Jurkat, Clone E6-1 (cell line): ENCODE measurements around the gene COL7A1. TPM values are rescaled to one million over a fixed set of nuclear protein-coding genes. Genes with fewer than 3 reads are reported as not detected.

Experiments used
- DNase-seq: peaks from one replicate; pipeline ENCODE4 v3.0.0-alpha.2; 2011; ENCODE audit warnings: low read depth, low spot score
- H3K4me3 ChIP-seq: 2 replicates; pipeline ENCODE4 v1.5.1; 2011; ENCODE audit warnings: mild to moderate bottlenecking, low read length, control low read depth, moderate library complexity
- polyA plus RNA-seq: library from polyadenylated mRNA; unstranded; fragments of >200 nt; gene quantifications from one replicate; pipeline ENCODE4 v1.2.1, GENCODE V29; 2012; ENCODE audit warnings: missing spikeins; ENCODE audit not compliant: insufficient read length, insufficient read depth

Gene COL7A1
- 2.8 TPM for polyA plus RNA-seq

DNA sequence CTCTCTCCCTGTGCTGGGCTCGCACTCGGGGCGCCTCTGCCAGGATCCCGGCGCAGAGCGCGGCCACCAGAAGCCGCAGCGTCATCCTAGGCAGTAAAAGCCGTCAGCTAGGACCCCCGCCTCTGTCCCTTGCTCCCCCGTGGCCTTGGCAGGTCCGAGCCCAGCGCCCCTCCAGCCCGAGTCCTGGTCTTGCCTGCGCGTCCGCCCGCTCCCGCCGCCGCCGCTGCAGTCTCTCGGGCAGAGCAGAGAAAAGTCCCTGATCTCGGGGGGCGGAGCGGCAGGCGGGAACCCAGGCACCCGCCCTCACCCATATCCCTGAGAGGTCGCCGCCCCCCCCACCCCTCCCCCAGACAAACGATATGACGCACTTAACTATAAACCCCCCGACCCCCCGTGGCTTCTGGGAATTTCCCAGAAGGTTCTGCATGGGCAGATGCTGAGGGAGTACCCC is at the start of gene COL7A1:
Gene COL7A1 (minus strand): TSS at position 255 of the 451 bp plus-strand sequence. CDS start 170 bp downstream, at position 85.
- no peak within 1 kb of the TSS for H3K4me3 ChIP-seq
- no peak for DNase-seq

DNA sequence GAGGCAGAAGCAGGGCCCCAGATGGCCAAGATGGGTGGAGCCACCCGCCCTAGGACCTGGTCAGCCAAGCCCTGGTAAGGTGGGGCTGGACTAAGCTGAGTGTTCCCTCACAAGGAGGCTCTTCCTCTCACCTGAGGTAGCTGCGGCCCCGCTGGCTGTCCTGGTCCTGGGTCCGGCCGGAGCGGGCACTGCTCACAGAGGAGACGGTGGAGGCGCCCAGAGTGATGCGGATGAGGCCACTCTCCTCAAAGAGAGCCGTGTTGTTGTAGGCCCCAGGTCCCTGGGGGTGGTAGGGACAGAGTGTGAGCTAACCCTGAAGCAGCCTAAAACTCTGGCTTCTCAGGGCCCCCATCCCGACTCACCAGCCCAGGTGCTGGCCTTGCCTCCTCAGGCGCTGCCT is 47.5 kb upstream of the COL7A1 start:
- H3K4me3 ChIP-seq, result no peak overlapping the region

DNA sequence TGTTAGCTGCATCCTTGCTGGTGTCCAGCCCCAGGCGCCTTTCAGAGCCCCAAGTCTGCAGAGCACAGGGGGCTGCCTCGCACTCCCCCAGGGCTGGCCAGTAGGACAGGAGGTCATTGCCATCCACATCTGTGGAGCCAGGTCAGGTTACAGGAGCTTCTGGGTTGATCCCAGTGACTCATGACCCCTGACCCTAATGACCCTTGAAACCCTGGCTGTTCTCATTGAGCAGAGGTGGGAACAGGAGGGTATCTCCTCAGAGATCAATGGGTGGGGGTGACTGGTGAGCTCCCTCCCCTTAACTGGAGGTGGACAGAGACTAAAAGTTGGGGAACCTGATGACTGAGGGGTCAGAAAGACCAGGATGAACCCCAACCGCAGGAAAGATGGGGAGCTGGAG is 46.3 kb upstream of the COL7A1 start:
- no peak for DNase-seq
- H3K4me3 ChIP-seq, result no peak overlapping the region

More for the DNA sequence above, 47.5 kb upstream of the COL7A1 start:
- no peak for DNase-seq

DNA sequence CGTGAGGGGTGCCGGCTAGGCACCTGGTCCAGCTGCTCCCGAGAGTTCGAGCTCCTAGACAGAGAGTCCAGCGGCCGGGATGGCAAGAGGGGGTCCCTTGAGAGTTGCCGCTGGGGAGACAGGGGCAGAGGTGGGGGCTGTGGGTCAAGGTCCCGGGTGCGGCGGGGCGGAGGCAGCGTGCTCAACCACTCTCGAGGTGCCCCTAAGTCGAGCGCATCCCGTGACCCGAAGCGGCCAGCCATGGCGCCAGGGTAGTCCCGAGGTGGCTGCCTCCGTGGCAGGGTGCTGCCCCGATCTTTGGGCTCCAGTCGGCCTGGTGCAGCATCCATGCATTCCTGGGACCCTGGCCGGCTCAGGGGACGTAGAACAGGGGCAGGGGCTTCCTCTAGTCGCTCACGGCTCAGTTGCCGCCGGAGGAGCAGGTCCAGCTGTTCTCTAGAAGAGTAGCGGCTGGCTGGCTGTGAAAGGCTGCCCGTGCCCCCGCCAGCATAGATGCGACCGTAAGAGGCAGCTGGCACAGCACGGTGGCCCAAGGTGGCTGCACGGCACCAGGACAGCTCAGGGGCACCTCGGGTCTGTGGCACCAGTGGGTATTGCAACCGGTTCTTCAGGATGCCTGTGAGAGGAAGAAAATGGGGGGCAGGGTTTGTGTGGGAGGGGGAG is 44.9 kb upstream of the COL7A1 start:
- DNase-seq, result no peak
- H3K4me3 ChIP-seq, result no peak overlapping the region

DNA sequence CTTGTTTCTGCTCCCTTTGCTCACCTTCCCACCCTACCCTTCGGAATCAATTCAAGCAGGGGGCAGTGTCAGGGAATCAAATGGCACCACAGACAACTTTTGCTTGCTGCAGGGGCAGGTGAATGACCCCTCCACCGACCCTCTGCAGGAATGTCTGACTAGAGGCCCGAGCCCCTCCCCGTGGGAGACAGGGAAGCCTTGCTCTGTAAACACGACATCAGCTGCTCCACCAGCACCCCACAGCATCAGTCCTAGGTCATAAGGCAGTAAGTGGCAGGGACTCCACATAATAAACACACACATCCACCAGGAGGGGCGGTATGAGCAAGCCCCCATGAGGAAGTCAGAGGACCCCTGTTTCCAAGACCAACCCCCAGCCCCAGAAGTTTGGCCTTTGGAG is 42.2 kb upstream of the COL7A1 start:
- no peak overlapping the region for H3K4me3 ChIP-seq
- DNase-seq, result no peak

DNA sequence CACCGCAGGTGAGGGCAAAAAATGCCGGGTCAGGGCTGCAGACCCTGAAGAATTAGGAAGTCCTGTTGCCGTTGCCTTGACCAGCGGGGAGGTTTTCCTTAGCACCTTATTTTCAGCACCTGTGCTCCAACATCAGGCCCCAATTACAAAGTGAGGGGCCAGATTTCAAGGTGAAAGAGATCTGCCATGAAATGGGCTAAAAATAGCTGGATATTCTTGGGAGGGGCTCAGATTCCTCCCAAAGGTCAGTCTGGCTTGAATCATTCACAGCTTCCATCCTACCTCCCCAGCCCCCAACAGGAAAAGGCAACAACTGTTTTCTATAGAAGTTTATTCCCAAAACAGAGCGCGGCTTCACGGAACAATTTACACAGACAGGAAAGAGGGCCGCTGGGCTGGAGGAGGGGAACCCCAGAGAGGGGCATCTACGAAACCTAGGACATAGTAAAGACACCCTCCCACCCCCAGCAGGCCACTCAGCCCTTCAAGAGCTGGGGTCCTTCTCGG is 41.1 kb upstream of the COL7A1 start:
- no peak for DNase-seq
- H3K4me3 ChIP-seq, result peak overlapping the region; percentile 76; the same call in 1 of the 2 replicates

DNA sequence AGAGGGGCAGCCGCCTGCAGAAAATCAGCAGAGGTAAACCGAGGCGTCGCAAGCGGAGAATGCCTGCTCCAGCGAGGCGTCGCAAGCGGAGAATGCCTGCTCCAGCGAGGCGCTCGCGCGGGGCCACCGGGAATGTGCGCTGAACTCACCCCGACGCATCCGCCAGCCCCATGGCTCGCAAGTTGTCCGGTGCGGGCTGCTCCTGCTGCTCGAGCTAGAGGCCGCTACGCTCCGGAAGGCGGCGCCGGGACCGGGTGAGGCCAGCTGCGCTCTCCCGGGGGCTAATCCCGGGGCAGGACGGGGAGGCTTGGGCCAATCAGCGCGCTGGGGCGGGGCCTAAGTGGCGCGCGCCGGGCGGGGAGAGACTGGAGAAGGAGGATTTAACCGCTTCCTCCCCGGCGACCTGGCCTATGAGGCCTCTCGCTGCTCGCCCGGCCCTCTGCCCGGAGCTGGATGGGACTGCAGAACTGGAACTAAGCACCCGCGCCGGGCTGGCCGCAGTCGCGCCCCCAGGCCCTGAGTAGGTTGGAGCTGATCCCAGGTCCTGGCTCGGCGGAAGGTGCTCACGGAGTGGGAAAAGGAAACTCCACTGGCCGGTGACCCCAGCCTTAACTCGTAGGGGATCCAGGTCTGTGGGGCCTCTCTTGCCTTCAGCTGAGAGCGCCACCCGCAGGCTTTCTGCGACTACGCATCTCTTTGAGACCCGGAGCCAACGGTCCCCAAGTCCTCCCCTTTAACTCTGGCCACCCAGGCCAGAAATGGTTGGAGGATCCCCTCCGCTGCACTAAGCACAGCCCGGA is 40.3 kb upstream of the COL7A1 start, which contains the start of gene SLC26A6:
Gene SLC26A6 (minus strand): TSS at position 240 of the 800 bp plus-strand sequence. CDS start 68 bp downstream, at position 172.
- DNase-seq, result peak; percentile 88
- peak within 1 kb of the TSS; percentile 76 for H3K4me3 ChIP-seq

DNA sequence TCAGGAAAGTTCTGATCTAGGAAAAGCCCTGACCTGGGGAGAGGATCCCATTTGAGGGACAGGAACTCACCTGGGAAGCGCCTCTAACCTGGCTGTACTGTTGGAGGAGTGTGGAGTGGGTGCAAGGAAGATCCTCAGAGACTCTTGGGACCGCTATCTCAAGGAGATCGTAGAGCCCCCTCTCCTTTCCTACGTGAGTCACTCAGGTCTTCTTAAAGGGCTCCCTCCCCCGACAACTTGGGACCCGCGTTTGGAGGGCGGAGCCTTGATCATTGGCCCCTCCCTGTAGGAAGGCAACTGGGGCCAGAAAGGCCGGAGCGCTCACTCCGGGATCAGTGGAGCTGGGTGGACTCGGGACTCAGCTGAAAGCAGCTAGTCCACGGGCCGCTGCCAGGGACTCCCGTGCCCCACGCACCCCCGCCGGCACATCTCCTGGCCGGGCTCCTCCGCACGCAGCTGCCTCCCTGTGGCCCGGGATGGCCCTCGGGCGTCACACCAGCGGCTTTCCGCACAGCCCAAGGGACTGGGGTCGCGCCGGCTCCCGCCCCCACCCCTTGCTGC is 39.6 kb upstream of the COL7A1 start:
- DNase-seq, result peak; percentile 47
- H3K4me3 ChIP-seq, result peak overlapping the region; percentile 76

DNA sequence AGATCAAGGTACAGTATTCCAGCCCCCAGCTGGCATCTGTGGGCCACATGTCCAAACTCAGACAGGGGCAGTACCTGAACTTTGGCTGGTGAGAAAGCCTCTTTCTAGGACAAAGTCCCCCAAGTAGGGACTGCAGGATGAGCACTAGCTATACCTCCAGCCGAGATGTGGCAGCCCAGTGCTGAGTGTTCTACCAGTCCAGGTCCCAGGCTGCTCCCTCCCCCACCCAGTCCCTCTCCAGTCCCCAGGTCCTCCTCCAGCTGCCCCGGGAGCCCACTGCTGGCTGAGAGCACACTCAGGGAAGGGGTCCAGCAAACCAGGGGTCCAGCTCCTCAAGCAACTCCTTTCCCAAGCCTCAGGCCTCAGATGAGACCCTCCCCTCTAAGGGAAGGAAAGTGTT is 38.6 kb upstream of the COL7A1 start:
- no peak overlapping the region for H3K4me3 ChIP-seq

DNA sequence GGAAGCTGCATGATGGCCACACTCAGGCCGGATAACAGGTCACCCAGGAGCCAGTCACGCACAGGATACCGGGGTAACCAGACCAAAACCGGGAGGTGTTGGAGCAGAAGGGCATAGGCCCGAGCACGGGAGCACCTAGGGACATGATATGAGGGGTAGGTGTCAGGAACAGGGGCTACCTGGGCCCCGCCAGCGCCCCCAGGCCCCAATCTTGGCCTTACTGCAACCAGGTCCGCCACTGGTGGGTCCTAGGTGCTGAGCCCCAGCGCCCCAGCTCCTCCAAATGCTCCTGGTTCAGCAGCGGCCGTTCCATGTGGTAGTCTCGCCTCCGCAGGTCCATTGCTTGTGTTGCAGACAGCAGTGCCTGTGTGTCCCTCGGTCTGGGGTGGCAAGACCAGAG is 38.1 kb upstream of the COL7A1 start:
- H3K4me3 ChIP-seq, result no peak overlapping the region
- DNase-seq, result no peak

More for the DNA sequence above, 38.6 kb upstream of the COL7A1 start:
- no peak for DNase-seq

DNA sequence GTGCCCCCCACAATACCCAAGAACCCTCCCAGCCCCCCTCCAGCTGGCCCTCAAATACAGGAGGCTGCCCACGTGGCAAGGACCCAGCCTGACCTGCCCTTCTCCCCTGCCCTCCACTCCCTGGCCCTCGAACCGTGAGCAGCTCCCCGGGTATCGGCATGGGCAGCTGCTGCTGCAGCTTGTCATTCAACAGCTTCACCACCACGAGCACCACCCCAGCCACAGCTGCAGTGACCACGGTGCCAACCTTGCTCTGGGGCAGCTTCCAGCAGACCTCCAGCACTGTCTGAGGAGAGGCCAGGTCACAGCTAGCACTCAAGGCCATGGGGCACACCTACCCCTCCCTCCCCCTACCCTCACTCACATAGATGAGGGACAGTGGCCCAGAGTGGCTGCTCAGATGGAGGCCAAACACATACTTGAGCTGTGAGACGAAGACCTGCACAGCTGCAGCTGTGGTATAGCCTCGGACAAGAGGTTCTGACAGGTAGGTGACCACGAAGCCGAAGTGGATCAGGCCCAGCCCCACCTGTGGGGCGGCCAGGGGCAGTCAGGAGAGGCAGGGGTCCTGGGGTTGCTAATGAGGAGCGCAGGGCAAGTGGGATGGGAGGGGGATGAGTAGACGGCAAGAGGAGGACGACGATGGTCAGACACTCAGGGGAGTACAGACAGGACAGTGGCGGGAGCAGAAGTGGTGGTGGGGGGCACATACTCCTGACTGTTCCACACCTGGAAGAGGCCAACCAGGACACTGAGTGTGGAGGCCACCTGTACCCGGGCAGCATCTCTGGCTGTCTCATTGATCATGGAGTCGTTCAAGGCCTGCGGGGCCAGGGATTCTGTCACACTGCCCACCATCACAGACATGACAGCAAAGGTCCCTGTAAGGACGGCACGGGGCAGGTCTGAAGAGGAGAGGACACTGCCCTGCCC is 36.7 kb upstream of the COL7A1 start:
- no peak for DNase-seq
- H3K4me3 ChIP-seq, result no peak overlapping the region

DNA sequence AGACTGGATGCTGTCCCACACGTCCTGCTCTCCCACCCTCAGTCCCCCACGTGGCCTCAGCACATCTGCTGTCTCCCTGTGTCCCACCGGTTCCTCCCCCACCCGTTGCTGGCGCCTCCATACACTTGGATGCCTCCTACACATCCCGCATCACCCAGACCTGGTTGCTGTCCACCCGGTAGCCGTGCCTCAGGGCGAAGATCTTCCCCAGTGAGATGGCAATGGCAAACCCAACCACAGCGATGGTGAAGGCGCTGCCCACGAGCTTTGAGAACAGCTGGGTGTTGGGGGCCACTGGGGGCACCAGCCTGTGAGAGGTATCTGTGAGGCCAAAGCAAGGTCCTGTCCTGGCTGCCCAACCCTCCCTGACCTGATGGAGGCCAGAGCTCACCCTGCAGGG is 35.7 kb upstream of the COL7A1 start:
- no peak for DNase-seq
- H3K4me3 ChIP-seq, result no peak overlapping the region

DNA sequence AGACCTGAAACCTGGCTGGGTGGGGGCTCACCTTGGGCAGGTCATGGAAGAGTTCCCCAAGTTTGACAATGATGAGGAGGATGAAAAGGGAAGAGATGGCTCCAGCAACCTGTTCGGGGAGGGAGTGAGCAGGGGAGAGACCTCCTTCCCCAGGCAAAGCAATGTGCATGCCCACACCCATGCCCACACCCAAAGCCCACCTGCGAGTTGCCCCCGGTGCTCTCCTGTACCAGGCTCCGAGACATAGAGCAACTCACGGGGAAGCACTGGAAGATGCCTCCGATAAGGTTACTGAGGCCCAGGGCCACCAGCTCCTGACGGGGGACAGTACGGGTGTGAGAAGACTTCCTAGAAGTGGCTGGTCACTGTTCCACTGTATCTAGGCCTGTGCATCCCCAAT is 35.3 kb upstream of the COL7A1 start:
- H3K4me3 ChIP-seq, result no peak overlapping the region
- no peak for DNase-seq

DNA sequence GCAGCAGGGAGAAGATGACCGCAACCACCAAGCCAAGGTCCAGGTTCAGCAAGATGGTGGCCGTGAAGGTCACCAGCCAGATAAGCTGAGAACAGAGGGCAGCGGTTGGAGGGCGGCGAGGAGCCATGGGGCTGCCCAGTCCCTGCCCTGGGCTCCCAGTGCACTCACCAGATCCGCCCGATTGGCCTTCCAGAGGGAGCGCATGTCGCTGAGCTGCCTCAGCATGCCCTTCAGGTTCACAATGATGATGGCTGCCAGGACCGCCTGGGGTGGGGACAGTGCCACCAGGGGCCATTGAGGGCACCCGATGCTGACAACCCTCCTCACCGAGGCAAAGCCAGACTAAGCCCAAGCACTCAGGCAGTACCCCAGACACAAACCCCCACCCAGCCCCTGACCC is 34.8 kb upstream of the COL7A1 start:
- DNase-seq, result no peak
- H3K4me3 ChIP-seq, result no peak overlapping the region

DNA sequence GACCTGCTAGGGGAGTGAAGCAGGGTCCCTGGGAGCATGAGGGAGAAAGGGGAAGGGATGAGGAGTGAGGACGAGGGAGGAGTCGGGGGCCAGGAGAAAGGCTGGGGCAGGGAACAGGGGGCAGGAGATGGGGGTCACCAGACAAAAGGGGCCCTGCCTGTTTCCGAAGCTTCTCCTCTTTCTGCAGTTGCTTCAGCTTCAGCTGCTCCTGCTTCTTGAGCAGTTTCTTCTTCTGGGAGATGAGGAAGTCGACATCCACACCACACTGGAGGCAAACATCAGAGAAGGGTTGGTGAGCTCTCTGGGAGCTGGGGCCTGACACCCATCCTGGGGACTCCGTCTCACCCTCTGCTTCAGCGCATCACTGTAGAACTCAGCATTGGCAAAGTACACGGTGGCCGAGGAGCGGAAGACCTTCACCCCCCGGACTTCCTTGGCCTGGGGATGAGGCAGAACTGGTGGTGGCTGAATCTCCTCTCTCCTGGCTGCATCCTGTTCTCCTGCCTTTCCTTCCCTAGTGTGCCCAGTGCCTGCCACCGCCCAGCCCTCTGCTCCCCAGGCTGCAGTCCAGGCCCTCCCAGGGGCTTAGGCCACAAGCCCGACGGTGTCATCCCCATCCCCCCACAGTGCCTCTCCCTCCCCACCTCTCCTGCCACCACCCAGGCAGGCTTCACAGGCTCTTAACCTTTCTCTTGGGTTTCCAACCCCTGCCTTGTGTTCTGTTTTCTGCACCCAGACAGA is 33.3 kb upstream of the COL7A1 start:
- no peak overlapping the region for H3K4me3 ChIP-seq
- DNase-seq, result no peak

DNA sequence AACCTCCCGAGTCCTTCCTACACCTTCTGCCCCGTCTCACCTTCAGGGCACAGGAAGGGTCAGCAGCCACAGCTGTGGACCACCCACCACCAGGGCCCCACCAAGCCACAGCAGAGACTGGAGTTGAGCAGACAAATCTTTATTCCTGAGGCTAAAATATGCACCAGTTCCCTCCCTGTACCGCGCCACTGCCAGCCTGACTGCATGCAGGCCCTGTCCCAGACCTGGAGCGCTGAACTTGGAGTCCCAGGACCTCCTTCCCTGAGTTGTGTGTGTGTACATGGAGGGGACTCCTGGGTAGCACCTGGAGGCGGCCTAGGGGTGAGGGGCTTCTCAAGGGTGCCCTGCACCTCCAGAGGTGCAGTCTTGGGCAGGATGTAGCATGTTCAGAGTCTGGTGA is 30.5 kb upstream of the COL7A1 start:
- DNase-seq, result no peak
- H3K4me3 ChIP-seq, result no peak overlapping the region

DNA sequence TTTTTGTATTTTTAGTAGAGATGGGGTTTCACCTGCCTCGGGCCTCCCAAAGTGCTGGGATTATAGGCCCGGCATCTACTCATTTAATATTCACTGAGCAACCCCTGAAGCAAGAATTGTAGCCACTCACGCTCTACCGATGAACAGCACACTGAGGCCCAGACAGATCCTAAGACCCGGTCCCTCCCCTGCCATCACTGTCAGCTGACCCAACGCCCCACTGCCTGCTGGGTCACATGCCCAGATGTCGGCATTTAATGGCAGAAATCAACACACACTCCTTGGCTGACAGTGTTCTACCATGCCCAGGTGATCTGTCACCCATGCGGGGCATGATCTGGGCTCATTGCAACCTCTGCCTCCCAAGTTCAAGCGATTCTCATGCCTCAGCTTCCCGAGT is 29.6 kb upstream of the COL7A1 start:
- DNase-seq, result no peak
- no peak overlapping the region for H3K4me3 ChIP-seq

DNA sequence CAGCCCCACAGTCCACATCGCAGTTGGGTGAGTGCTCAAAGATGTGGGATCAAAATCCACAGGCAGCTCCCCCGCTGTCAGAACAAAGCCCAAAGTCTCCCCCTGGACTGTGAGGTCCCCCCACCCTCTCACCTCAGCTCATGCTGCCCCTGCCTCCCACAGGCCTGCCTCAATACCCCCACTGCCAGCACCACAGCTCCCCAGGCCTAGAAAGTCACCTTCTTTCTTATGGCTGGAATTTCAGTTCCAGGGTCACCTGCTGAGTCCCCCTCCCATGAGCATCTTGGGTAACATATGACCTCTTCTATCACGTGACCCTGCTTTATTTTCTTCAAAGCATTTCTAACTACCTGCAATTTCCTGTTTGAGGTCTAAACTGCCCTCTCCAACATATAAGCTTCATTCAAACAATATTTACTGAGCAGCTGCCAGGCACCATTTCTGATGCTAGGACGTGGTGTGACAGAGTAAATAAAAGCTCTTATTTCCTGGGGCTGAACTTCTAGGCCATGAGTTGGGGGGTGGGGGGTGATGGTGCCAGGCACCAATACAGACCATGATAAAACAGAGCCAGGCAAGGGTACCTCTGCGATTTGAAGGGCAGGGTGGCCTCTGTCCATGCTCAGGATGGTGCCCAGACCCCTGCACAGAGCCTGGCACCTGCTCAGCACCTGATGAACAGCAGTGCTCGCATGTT is 28.9 kb upstream of the COL7A1 start:
- no peak overlapping the region for H3K4me3 ChIP-seq
- peak; percentile 60 for DNase-seq
